IMR-90 (cell line): ENCODE results near the gene TLDC2.

ENCODE experiments used
- BHLHE40 ChIP-seq: fragments of 150-350 bp; IDR thresholded peaks from 2 replicates; pipeline ENCODE4 v1.6.1; 2016; ENCODE audit warnings: mild to moderate bottlenecking, low read depth, low read length
- CEBPB ChIP-seq: IDR thresholded peaks from 2 replicates; pipeline ENCODE4 v1.6.1; 2012; ENCODE audit warnings: low read depth, low read length, improper control_type of control experiment
- CHD1 ChIP-seq: IDR thresholded peaks from 2 replicates; pipeline ENCODE4 v1.6.1; 2012; ENCODE audit warnings: low read depth, low read length, improper control_type of control experiment
- FOS ChIP-seq: fragments of 150-350 bp; IDR thresholded peaks from 2 replicates; pipeline ENCODE4 v1.6.1; 2016; ENCODE audit warnings: low read depth, low read length
- MAFK ChIP-seq: IDR thresholded peaks from 2 replicates; pipeline ENCODE4 v1.6.1; 2012; ENCODE audit warnings: low read depth, low read length, improper control_type of control experiment
- MAZ ChIP-seq: IDR thresholded peaks from 2 replicates; pipeline ENCODE4 v1.6.1; 2012; ENCODE audit warnings: low read depth, mild to moderate bottlenecking, low read length, improper control_type of control experiment, moderate library complexity, borderline replicate concordance
- MXI1 ChIP-seq: IDR thresholded peaks from 2 replicates; pipeline ENCODE4 v1.6.1; 2012; ENCODE audit warnings: low read depth, mild to moderate bottlenecking, low read length, moderate library complexity, borderline replicate concordance
- POLR2A ChIP-seq: IDR thresholded peaks from 2 replicates; pipeline ENCODE4 v1.6.1; 2012; ENCODE audit warnings: mild to moderate bottlenecking, low read depth, low read length
- RAD21 ChIP-seq: IDR thresholded peaks from 2 replicates; pipeline ENCODE4 v1.6.1; 2012; ENCODE audit warnings: low read length, improper control_type of control experiment
- RCOR1 ChIP-seq: IDR thresholded peaks from 2 replicates; pipeline ENCODE4 v1.6.1; 2012; ENCODE audit warnings: mild to moderate bottlenecking, low read length, improper control_type of control experiment; ENCODE audit not compliant: insufficient replicate concordance
- RFX5 ChIP-seq: IDR thresholded peaks from 2 replicates; pipeline ENCODE4 v1.8.0; 2012; ENCODE audit warnings: low read depth, mild to moderate bottlenecking, low read length, moderate library complexity
- TF ChIP-seq, protein P1 (sequence below): conservative IDR thresholded peaks from 2 replicates; pipeline ENCODE4 v1.5.1; 2012; ENCODE audit warnings: mild to moderate bottlenecking, low read depth, low read length, improper control_type of control experiment
- TF ChIP-seq, protein P2 (sequence below): fragments of 150-350 bp; IDR thresholded peaks from 2 replicates; pipeline ENCODE4 v1.6.1; 2017; ENCODE audit warnings: mild to moderate bottlenecking, antibody characterized with exemption, low read length, low read depth
- TF ChIP-seq, protein P3 (sequence below): fragments of 150-350 bp; IDR thresholded peaks from 2 replicates; pipeline ENCODE4 v1.6.1; 2016; ENCODE audit warnings: low read depth, mild to moderate bottlenecking, low read length, moderate library complexity, borderline replicate concordance

DNA sequence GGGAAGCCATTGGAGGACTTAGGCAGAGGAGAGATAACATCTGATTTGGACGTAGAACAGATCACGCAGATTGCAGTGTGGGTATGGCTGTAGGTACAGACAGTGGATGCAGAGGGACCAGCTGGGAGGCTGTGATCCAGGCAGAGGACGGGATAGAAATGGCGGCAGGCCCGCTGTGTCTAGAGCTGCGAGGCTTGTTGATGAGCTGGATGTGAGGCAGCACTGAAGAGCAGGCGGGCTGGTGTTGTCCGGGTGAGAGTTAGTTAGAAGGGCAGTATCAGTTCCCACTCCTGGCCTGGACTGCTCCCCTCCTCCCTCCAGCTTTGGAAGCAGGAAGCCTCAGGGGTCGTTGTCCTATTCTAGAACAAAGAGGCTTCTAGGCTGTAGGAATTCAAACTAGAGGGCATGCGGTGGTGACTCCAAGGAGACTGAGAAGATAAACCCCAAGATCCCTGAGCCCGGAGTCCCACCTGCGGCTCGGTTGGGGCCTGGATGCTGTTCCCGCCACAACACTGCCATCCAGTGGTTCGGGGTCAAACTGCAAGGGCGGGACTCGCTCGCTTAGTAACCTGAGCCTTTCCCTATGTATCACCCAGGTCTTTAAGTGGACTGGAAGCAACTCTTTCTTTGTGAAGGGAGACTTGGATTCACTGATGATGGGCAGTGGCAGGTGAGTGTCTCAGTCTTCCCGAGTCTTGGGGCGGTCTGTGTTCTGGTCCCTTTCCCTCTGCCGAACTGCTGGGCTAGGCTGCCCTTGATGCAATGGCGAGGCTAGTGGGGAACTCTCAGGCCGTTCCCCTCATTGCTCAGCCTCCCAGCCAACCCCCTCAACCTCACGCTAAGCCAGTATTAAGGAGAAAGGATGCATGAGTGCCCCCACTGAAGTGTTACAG lies 11.2 kb downstream of the TLDC2 start:
- peak; percentile 44; the same call in 1 of the 2 replicates for TF ChIP-seq POLR2A
- TF ChIP-seq, protein P1, sequence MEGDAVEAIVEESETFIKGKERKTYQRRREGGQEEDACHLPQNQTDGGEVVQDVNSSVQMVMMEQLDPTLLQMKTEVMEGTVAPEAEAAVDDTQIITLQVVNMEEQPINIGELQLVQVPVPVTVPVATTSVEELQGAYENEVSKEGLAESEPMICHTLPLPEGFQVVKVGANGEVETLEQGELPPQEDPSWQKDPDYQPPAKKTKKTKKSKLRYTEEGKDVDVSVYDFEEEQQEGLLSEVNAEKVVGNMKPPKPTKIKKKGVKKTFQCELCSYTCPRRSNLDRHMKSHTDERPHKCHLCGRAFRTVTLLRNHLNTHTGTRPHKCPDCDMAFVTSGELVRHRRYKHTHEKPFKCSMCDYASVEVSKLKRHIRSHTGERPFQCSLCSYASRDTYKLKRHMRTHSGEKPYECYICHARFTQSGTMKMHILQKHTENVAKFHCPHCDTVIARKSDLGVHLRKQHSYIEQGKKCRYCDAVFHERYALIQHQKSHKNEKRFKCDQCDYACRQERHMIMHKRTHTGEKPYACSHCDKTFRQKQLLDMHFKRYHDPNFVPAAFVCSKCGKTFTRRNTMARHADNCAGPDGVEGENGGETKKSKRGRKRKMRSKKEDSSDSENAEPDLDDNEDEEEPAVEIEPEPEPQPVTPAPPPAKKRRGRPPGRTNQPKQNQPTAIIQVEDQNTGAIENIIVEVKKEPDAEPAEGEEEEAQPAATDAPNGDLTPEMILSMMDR = peak; percentile 96
- peak; percentile 98 for TF ChIP-seq RAD21
- TF ChIP-seq BHLHE40 = no peak
- TF ChIP-seq FOS = no peak
- TF ChIP-seq RCOR1 = no peak
- no peak for TF ChIP-seq CEBPB
- peak; percentile 66; the same call in 1 of the 2 replicates for TF ChIP-seq MAZ
- TF ChIP-seq MAFK = no peak
- TF ChIP-seq RFX5 = no peak
- TF ChIP-seq MXI1 = no peak
- TF ChIP-seq CHD1 = 0 out of 2 replicates have a peak, but pooled peaks have one; percentile 59
- TF ChIP-seq, protein P2, sequence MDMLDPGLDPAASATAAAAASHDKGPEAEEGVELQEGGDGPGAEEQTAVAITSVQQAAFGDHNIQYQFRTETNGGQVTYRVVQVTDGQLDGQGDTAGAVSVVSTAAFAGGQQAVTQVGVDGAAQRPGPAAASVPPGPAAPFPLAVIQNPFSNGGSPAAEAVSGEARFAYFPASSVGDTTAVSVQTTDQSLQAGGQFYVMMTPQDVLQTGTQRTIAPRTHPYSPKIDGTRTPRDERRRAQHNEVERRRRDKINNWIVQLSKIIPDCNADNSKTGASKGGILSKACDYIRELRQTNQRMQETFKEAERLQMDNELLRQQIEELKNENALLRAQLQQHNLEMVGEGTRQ = no peak
- TF ChIP-seq, protein P3, sequence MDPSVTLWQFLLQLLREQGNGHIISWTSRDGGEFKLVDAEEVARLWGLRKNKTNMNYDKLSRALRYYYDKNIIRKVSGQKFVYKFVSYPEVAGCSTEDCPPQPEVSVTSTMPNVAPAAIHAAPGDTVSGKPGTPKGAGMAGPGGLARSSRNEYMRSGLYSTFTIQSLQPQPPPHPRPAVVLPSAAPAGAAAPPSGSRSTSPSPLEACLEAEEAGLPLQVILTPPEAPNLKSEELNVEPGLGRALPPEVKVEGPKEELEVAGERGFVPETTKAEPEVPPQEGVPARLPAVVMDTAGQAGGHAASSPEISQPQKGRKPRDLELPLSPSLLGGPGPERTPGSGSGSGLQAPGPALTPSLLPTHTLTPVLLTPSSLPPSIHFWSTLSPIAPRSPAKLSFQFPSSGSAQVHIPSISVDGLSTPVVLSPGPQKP = no peak
